Lower leg skin (tissue), 4 donors: ENCODE data around the gene CTNS. TPM values are rescaled to one million over a fixed set of nuclear protein-coding genes. Genes with fewer than 3 reads are reported as not detected.
"Not testable (repeated sequence)": the region's sequence is repeated elsewhere in the genome, so short reads cannot be mapped to it uniquely, and the experiment has no call there.

Source experiments
- DNase-seq, 2 donors: peaks; one replicate each; pipeline ENCODE4 v3.0.0-alpha.2; 2019; ENCODE audit warnings: low spot score in 2 of 2
- H3K4me3 ChIP-seq: fragments of 200-600 bp; sonication (generic); 2 replicates; pipeline ENCODE4 v1.5.1; 2017; ENCODE audit warnings: mild to moderate bottlenecking, low read depth; ENCODE audit not compliant: poor library complexity, severe bottlenecking
- CTCF ChIP-seq, 3 donors: fragments of 450-650 bp; IDR thresholded peaks; one replicate each; pipeline ENCODE4 v1.5.1; 2016; ENCODE audit warnings: antibody characterized with exemption in 3 of 3, mild to moderate bottlenecking in 3 of 3, moderate library complexity in 2 of 3
- POLR2A ChIP-seq, 2 donors: fragments of 450-650 bp; IDR thresholded peaks; one replicate each; pipeline ENCODE4 v1.6.1; 2016 to 2017; ENCODE audit warnings: antibody characterized with exemption in 2 of 2, mild to moderate bottlenecking in 1 of 2, moderate library complexity in 1 of 2
- WGBS, 2 donors: methylation state at CpG; one replicate each; pipeline ENCODE4 v1.1.5; 2018; 5-methylcytosine and 5-hydroxymethylcytosine counted together
- intact Hi-C: fragments of 100-400 bp; cut with DNase I; formaldehyde crosslinking; loops from one replicate; pipeline ENCODE4 v1.15.0; 2023; ENCODE audit warnings: low total_unique reads
- total RNA-seq, 4 donors: library from RNA; depleted of rRNA; stranded (reverse); fragments of >200 nt; gene quantifications; one replicate each; pipeline ENCODE4 v1.1.0, GENCODE V29; 2016

Gene CTNS
- total RNA-seq, 4 donors from 2014 or later: 23.7 to 40.0 (median 29.6) TPM

- peak overlapping the region; percentile 29 for H3K4me3 ChIP-seq
- TF ChIP-seq POLR2A (IDR thresholded peaks at IDR 0.05) (no peak), CTCF (IDR thresholded peaks at IDR 0.05) (no peak)
- intact Hi-C loops: no loop called here
- peak in 1 of 2 donors; percentile 68 for DNase-seq
- WGBS, 2 donors: 11 to 16% methylated on average over 17 of the region's 17 CpGs
Observed at GRCh38 chr17:3695129-3695722, 58.7 kb downstream of the CTNS start.

- TF ChIP-seq CTCF (IDR thresholded peaks at IDR 0.05) (no peak), POLR2A (IDR thresholded peaks at IDR 0.05) (no peak)
- peak in 1 of 2 donors; percentile 81 for DNase-seq
- WGBS, 2 donors: 0% methylated on average over 18 to 61 of the region's 65 CpGs
Observed at GRCh38 chr17:3695723-3696411, 59.3 kb downstream of the CTNS start, which contains the start of gene P2RX5. P2RX5 (minus strand) TSS chr17:3696155; CDS start chr17:3696005, 150 bp downstream.

GRCh38 chr17:3697103-3697476 lies 60.5 kb downstream of the CTNS start:
- TF ChIP-seq CTCF (IDR thresholded peaks at IDR 0.05) (no peak), POLR2A (IDR thresholded peaks at IDR 0.05) (no peak)
- H3K4me3 ChIP-seq: no peak overlapping the region
- intact Hi-C loops: no loop called here
- DNase-seq: no peak
- whole genome bisulfite sequencing, 2 donors: 46 to 47% methylated on average over 12 of the region's 12 CpGs

More at GRCh38 chr17:3695723-3696411, 59.3 kb downstream of the CTNS start, which contains the start of gene P2RX5:
- H3K4me3 ChIP-seq: peak within 1 kb of the TSS; percentile 29
- intact Hi-C loops: no loop called here

GRCh38 chr17:3698139-3698538 lies 61.6 kb downstream of the CTNS start:
- H3K4me3 ChIP-seq: no peak overlapping the region
- no peak for TF ChIP-seq POLR2A (IDR thresholded peaks at IDR 0.05)
- no peak for TF ChIP-seq CTCF (IDR thresholded peaks at IDR 0.05)
- DNase-seq: no peak
- 74 to 87% methylated on average over 4 of the region's 4 CpGs for WGBS, 2 donors
- intact Hi-C loops: no loop called here

- 90 to 95% methylated on average over 4 of the region's 4 CpGs for WGBS, 2 donors
- TF ChIP-seq POLR2A (IDR thresholded peaks at IDR 0.05) (no peak), CTCF (IDR thresholded peaks at IDR 0.05) (no peak)
- intact Hi-C loops: no loop called here
Observed at GRCh38 chr17:3699951-3700350, 63.4 kb downstream of the CTNS start.

GRCh38 chr17:3702041-3702539 lies 65.5 kb downstream of the CTNS start:
- H3K4me3 ChIP-seq, DNase-seq, intact Hi-C loops: not testable (repeated sequence)
- 83 to 89% methylated on average over 7 of the region's 7 CpGs for WGBS, 2 donors

More at GRCh38 chr17:3699951-3700350, 63.4 kb downstream of the CTNS start:
- no peak overlapping the region for H3K4me3 ChIP-seq
- DNase-seq: no peak
